Measurements from ENCODE around the gene LDLRAD3. TPM values are rescaled to one million over a fixed set of nuclear protein-coding genes. Genes with fewer than 3 reads are reported as not detected.

The LDLRAD3 gene
- polyA plus RNA-seq, 3 donors from 2014 or later, result 0.84 TPM; not detected in 2

DNA sequence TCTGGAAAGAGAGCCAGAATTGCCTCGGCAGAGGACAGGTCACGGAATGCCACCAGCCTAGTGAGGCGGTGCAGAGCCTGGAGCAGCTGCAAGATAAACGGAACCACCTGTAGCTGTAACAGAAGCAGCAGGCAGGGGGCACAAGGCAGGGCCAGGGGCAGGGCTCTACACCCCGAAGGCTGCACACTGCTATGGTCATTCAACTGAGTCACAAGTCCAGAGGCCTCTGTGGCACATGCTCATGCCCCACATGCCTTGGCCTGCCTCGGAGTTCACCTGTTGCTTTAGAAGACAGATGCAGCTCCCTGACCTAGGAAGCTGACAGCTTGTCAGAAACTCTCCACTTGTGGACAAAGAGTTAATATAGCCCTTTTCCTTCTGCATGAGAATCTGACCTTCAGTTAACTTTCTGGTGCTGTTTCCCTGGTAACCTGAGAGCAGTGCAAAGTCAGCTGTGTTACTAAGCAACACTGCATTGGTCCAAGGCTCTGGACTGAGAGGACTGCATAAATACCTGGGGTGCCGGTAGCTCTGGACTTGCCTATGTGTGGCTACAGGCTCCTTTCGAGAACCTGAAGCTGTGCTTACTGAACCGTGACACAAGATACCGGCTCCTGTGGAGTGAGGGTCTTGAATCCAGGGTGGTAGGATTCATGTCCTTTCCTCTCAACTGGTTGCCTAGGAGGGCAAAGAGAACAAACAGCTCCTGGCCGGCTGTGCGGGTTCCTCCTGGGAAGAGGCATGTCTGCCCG is 334.8 kb downstream of the LDLRAD3 start:
- Mint-ChIP-seq H3K4me3 (no peak overlapping the region), H3K27ac (no peak overlapping the region), H3K9me3 (peaks cover 0 to 4% (median 0%) of the 10 kb centered on the region in 6 donors), H3K36me3 (peaks cover 15 to 41% (median 32%) of the 10 kb centered on the region in 3 donors), H3K4me1 (peaks cover 0 to 1% of the 10 kb centered on the region in 2 donors), H3K27me3 (ENCODE audit: low read depth in 3 of 3) (peaks cover 0 to 1% (median 0%) of the 10 kb centered on the region in 3 donors)
- no peak for DNase-seq

GRCh38 chr11:36280531-36280930 is 336.7 kb downstream of the LDLRAD3 start:
- no peak overlapping the region for H3K4me3 Mint-ChIP-seq
- H3K27me3 Mint-ChIP-seq (ENCODE audit: low read depth in 3 of 3), result peaks cover 0 to 1% (median 0%) of the 10 kb centered on the region in 3 donors
- H3K9me3 Mint-ChIP-seq, result peaks cover 0 to 4% (median 0%) of the 10 kb centered on the region in 6 donors
- no peak for DNase-seq
- H3K36me3 Mint-ChIP-seq, result peaks cover 10 to 30% (median 25%) of the 10 kb centered on the region in 3 donors
- H3K27ac Mint-ChIP-seq, result no peak overlapping the region
- H3K4me1 Mint-ChIP-seq, result peaks cover 4 to 10% of the 10 kb centered on the region in 2 donors

Measured in immature natural killer cell (primary cell).